HG03354 (cell line): ENCODE data around the gene NOS2.
"Not testable (repeated sequence)": the region's sequence is repeated elsewhere in the genome, so short reads cannot be mapped to it uniquely, and the experiment has no call there.

Experiments used
- ATAC-seq: cut with Tn5 transposase; IDR thresholded peaks from one replicate; pipeline ENCODE4 v1.9.1; 2021; ENCODE audit warnings: mild to moderate bottlenecking; ENCODE audit not compliant: unreplicated experiment, poor library complexity, severe bottlenecking

NOS2 gene

GRCh38 chr17:27800522-27800921 is at the start of gene NOS2:
Gene NOS2 (minus strand): TSS chr17:27800529. CDS start chr17:27798809, 1,720 bp downstream.
- no peak for ATAC-seq

GRCh38 chr17:27849474-27850185 is 49.3 kb upstream of the NOS2 start:
- no peak for ATAC-seq

GRCh38 chr17:27848931-27849330 is 48.6 kb upstream of the NOS2 start:
- no peak for ATAC-seq

GRCh38 chr17:27846808-27847307 is 46.5 kb upstream of the NOS2 start:
- not testable (repeated sequence) for ATAC-seq

GRCh38 chr17:27846042-27846655 is 45.8 kb upstream of the NOS2 start:
- no peak for ATAC-seq

GRCh38 chr17:27845264-27846041 is 45.1 kb upstream of the NOS2 start:
- ATAC-seq, result no peak

- ATAC-seq, result no peak
Measured at GRCh38 chr17:27840688-27841087, 40.4 kb upstream of the NOS2 start.

GRCh38 chr17:27840406-27840678 is 40.0 kb upstream of the NOS2 start:
- not testable (repeated sequence) for ATAC-seq

GRCh38 chr17:27839571-27840405 is 39.5 kb upstream of the NOS2 start:
- ATAC-seq, result not testable (repeated sequence)

- not testable (repeated sequence) for ATAC-seq
Measured at GRCh38 chr17:27838607-27839006, 38.3 kb upstream of the NOS2 start.

- ATAC-seq, result not testable (repeated sequence)
Measured at GRCh38 chr17:27837769-27838168, 37.4 kb upstream of the NOS2 start.

- ATAC-seq, result no peak
Measured at GRCh38 chr17:27836651-27837050, 36.3 kb upstream of the NOS2 start.

GRCh38 chr17:27834571-27834970 is 34.2 kb upstream of the NOS2 start:
- ATAC-seq, result no peak

GRCh38 chr17:27832831-27833230 is 32.5 kb upstream of the NOS2 start:
- no peak for ATAC-seq

GRCh38 chr17:27829888-27830287 is 29.6 kb upstream of the NOS2 start:
- ATAC-seq, result not testable (repeated sequence)

GRCh38 chr17:27829143-27829711 is 28.9 kb upstream of the NOS2 start:
- not testable (repeated sequence) for ATAC-seq

- ATAC-seq, result no peak
Measured at GRCh38 chr17:27825459-27825858, 25.1 kb upstream of the NOS2 start.

- no peak for ATAC-seq
Measured at GRCh38 chr17:27824745-27825144, 24.4 kb upstream of the NOS2 start.

- no peak for ATAC-seq
Measured at GRCh38 chr17:27824176-27824715, 23.9 kb upstream of the NOS2 start.
